HUDEP-2 (cell line): Measurements from ENCODE around the gene TCEA2.
A peak's percentile ranks its signal among the peaks of the same experiment; 100 is the strongest.

Source experiments
- DNase-seq, 76 experiments: peaks; one replicate each; lab custom pipeline; 2025; ENCODE audit not compliant: unreplicated experiment in 76 of 76; lab: John Stamatoyannopoulos, UW

The TCEA2 gene

DNA sequence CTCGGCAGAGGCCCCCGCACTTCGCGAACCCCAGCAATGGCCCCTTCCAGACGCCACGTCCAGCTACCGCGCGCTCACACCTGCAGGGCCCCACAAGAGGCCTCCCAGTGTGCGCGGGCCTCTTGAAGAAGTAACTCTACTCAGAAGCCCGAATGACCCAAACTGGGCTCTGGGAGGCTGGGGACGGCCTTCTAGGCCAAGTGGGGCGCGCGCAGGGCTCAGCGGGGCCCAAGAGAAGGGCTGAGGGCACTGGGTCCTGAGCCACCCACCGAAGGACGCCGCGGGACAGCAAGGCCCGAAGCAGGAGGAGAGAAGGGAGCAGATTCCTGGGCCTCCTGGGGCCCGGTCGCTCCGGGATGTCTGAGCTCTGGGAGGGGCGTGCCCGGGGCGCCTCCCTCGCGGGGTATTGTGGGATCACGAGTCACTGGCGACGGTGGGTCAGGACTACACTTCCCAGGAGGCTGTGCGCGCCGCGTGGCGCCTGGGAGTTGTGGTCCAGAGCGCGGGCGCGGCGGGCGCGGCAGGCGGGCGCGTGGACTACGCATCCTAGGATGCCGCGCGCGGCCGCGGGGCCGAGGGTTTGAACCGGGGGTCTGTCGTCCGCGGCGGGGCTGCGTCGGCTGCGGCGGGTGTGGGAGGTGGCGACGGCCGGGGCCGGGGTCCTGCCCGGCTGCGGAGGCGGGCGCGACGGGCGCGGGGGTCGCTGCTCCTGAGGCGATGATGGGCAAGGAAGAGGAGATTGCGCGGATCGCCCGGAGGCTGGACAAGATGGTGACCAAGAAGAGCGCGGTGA lies at the start of gene TCEA2:
Gene TCEA2 (plus strand): TSS at position 603 of the 793 bp plus-strand sequence. CDS start 115 bp downstream, at position 718.
- DNase-seq = peak in 73 of 76 experiments; percentile 30 to 95 (median 84)

DNA sequence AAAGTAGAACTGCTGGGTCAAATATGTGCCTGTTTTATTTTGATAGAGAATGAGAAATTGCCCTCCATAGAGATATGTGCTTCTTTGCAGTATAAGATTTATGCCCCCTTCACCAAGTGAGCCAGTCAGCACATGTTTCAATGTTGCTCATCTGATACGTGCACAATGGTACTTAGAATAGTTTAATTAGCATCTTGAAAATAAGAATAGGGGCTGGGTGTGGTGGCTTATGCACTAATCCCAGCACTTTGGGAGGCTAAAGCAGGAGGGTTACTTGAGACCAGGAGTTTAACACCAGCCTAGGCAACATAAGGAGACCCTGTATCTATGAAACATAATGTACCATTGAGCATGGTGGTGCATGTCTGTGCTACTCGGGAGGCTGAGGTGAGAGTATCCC lies 47.4 kb upstream of the TCEA2 start:
- no peak for DNase-seq

DNA sequence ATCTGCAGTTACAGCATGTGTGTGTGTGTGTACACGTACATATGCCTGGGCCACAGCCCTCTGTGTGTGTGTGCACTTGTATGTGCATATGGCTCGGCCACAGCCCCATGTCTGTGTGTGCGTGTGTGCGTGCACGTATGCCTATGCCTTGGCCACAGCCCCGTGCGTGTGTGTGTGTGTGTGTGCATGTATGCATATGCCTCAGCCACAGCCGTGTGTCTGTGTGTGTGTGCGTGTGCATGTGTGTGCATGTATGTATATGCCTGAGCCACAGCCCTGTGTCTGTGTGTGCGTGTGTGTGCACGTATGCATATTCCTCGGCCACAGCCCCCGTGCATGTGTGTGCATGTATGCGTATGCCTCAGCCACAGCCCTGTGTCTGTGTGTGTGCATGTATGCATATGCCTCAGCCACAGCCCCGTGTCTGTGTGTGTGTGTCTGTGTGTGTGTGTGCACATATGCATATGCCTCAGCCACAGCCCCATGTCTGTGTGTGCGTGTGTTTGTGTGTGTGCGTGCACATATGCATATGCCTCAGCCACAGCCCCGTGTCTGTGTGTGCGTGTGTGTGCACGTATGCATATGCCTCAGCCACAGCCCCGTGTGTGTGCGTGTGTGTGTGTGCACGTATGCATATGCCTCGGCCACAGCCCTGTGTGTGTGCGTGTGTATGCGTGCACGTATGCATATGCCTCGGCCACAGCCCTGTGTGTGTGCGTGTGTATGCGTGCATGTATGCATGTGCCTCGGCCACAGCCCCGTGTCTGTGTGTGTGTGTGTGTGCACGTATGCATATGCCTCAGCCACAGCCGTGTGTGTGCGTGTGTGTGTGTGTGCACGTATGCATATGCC lies 41.6 kb upstream of the TCEA2 start:
- no peak for DNase-seq

DNA sequence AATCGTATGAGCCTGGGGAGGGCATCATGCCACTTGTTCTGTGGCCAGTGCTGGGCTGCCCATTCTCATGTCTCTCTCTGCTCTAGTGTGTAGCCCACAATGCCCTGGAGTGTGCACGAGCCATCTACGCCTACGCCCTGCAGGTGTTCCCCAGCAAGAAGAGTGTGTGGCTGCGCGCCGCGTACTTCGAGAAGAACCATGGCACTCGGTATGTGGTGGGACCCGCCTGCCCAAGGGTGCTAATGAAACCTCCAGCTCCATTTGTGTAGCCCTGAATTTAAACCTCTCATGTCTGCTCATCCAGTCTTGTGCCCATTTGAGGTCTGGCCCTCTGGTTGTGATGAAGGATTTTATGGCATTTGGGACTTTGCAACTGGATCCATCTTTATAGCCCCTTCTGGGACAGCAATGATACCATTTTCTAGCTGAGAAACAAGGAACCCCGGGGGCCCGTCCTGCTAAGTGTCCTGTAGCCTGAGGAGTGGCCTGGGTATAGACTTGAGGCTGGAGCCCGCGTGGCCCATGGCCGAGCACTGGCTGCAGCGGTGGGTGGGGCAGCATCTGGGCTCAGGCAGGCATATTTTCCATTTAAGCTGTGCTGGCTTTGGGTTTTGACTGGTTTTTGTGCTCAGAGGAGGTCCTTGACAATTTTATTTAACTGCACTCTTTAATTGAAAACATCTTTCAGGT lies 40.2 kb upstream of the TCEA2 start:
- no peak for DNase-seq

DNA sequence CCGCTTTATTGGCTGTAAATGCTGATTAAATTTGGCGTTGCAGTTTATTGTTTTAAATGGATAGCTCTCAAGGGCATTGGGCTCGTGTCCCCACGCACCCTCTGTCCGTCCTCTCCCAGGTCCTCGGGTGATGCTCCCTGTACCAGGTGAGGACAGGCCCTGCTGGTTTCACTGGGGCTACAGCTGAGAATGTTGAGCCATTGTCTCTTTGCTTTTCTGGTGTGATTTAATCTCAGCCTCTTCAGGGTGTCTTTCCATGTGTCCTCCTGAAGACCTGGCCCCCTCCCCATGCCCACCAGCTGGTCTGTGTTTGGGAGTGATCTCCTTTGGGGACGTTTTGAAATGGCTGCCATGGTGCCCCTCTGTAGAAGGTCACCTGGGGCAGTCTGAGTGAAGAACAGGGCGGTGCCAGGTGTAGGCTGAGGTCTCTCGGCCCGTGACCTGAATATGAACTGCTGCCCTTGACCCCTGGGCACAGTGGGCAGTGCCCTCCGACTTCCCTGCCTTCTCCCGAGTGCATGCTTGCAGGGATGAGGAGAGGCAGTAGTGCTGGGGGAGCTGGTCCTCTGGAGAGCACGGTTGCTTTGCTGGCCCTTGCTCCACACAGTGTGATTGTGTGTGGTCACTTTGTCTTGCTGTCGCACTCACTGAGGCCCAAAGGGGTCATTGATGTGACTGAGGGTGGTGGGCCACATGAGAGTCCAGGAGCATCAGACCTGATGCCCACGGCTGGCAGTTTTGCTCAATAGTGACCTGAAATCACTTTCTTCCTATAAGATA lies 39.4 kb upstream of the TCEA2 start:
- DNase-seq = no peak

DNA sequence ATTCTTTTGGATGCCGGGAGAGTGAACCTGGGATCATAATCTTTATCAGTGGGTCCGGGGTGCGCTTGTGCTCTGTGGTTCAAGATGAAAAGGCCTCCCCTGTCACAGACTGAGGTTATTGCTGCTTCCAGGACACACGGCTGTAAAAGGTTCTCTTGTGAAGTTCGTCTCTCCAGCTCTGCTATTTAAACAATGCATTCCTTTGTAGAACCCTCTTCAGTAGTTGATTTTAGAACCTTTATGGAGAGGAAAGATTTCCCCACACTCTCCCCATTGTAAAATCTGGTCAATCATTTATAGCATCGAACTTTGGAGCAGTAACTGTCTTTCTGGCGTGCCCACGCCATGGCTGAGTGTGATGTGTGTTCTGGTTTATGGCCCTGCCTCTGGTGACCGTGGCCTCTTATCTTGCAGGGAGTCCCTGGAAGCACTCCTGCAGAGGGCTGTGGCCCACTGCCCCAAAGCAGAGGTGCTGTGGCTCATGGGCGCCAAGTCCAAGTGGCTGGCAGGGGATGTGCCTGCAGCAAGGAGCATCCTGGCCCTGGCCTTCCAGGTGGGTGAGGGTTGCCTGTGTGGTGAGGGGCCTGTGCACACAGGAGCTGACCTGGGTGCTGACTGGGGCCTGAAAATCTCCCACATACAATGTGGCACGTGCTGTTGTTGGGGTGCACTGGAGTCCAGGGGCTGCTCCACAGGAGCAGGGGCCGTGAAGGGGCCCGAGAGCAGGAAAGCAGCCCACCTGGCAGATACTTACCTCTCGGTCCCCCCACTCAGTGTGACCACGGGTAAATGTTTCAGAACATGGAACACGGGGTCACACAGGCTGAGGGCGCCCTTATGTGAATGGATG lies 38.6 kb upstream of the TCEA2 start:
- DNase-seq = no peak

DNA sequence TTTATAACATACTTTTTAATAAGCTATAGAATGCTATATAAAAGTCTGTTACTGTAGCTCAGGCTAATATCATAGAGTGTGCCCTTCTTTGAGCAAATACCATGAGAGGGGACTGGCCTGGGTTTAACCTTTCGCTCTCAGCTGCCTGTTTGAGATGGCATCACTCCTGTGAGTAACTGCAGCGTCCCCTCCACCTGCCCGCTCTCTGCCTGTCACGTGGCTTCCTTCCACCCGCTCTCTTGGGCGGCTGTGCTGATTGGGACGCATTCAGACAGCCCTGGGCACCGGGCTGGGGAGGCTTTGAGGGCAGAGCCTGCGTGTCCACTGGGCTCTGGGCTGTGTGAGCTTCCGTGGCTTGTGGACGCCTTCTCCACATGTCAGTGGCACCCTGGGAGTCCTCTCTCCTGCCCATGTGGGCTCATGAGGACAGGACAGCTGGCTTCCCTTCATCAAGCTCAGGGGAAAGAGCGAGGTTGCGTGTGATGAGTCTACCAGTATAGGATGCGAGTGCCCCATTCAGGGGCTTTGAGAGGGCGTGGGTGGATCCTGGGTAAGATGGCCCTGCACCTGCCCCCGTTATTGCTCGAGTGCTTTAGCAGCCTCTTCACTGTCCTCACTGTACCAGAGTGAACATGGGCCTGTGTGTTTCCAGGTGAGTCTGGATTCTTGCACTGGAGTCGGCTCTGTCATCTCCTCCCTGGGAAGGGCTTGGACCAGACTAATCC lies 37.7 kb upstream of the TCEA2 start:
- no peak for DNase-seq

DNA sequence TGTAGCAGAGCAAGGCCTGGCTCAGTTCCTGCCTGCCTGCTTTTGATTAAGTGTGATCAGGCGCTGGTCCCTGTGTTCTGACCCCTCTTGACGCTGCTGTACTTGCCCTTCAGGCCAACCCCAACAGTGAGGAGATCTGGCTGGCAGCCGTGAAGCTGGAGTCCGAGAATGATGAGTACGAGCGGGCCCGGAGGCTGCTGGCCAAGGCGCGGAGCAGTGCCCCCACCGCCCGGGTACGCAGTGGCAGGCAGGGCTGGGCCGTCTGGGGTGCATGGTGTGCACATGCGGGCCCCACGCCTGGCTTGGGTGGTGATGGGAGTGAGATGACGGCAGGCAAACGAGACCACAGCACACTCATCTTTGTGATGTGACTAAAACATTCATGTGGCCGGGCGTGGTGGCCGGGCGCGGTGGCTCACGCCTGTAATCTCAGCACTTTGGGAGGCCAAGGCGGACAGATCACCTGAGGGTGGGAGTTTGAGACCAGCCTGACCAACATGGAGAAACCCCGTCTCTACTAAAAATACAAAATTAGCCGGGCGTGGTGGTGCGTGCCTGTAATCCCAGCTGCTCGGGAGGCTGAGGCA lies 37.1 kb upstream of the TCEA2 start:
- no peak for DNase-seq

DNA sequence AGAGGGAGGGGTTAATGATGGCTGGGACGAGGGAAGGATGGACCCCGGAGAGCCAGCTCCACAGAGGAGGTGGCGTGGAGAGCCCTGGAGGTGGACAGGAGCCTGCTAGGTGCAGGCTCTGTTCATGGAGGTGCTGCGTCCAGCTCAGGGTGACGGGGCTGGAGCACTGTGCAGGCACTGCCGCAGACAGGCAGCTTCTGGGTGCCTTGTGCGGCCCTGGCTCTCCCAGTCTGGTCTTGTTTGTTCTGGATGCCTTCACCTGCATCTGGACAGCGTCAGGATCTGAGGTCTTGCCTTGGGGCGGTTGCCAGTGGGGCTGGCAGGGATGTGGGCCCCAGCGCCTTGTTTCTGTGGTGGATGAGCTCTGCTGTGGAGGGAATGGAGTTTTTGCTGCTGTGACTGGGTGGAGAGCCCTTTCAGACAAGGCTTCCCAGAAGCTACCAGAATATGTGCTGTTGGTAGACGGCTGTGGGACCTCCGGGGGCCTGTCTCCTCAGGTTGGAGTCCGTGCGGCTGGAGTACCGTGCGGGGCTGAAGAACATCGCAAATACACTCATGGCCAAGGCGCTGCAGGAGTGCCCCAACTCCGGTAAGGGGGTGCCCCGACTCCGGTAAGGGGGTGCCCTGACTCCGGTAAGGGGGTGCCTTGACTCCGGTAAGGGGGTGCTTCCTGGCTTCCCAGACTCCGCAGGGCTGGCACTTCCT lies 34.9 kb upstream of the TCEA2 start:
- no peak for DNase-seq

DNA sequence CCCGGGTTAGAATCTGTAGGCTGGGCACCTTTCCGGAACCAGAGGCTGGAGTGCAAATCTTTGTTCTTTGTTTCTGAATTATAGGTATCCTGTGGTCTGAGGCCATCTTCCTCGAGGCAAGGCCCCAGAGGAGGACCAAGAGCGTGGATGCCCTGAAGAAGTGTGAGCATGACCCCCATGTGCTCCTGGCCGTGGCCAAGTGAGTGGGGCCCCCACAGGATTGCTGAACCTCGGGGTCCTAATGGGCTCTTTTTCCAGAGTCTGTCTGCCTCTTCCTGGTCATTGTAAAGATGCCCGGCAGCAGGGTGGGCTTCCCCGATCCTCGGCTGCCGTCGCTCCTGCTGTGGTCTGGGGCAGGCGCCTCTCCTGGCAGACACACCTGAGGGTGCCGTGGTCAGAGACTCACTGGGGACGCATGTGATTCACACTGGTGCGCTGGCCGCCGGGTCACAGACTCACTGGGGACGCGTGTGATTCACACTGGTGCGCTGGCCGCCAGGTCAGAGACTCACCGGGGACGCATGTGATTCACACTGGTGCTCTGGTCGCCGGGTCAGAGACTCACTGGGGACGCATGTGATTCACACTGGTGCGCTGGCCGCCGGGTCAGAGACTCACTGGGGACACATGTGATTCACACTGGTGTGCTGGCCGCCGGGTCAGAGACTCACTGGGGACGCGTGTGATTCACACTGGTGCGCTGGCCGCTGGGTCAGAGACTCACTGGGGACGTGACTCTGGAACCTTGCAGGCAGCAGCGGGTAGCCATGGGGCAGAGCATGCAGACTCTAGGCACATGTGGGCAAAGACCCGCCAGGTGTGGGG lies 33.5 kb upstream of the TCEA2 start:
- no peak for DNase-seq

DNA sequence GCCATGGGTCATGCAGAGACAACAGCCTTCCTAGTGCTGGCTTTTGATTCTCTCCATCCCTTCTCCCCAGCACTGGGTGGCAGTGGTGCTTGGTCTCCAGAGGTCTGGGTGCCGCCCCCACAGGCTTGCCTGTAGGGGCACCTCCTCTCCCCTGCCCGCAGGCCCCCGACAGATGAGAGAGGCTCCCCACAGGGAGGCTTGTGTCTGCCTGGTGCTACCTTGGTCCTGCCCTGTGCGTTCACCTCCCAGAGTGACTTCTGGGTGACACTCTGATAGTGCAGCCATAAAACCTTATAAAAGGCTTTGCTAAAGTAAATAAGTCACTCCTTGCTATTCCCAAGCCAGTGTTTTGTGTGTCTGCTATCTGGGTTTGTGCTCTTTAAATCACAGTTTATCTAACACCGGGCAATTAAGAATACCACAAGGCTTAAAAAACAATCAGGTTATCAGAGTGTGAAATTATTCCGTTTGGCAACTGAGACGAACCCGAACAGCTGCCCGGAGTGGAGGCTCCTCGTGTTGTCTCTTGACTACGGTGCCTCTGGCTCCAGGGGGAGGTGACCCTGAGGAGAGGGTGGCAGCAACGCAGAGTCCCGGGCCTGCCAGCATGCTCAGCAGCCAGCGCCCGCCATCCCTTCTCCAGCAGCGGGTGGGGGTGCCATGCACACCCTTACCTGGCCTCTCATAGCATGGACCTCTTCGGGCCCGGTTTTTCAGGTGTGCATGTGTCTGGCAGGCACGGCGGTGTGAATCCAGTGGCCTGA lies 32.4 kb upstream of the TCEA2 start:
- no peak for DNase-seq

DNA sequence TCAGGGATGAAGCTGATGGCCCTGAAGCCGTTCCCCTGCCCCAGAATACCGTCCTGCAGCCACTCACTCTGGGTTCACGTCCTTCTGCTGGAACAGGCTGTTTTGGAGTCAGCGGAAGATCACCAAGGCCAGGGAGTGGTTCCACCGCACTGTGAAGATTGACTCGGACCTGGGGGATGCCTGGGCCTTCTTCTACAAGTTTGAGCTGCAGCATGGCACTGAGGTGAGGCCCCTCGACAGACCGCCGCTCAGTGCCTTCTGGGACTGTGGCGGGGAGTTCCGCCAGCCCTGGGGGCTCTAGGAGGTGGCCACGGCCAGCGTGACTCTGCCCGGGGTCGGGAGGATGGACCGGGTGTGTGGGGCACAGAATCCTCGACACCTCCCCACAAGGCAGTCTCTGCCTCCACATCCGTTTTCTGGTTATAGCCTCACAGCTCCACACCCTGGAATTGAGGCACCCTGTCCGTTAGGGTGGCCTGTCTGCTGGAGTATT lies 31.1 kb upstream of the TCEA2 start:
- no peak for DNase-seq

DNA sequence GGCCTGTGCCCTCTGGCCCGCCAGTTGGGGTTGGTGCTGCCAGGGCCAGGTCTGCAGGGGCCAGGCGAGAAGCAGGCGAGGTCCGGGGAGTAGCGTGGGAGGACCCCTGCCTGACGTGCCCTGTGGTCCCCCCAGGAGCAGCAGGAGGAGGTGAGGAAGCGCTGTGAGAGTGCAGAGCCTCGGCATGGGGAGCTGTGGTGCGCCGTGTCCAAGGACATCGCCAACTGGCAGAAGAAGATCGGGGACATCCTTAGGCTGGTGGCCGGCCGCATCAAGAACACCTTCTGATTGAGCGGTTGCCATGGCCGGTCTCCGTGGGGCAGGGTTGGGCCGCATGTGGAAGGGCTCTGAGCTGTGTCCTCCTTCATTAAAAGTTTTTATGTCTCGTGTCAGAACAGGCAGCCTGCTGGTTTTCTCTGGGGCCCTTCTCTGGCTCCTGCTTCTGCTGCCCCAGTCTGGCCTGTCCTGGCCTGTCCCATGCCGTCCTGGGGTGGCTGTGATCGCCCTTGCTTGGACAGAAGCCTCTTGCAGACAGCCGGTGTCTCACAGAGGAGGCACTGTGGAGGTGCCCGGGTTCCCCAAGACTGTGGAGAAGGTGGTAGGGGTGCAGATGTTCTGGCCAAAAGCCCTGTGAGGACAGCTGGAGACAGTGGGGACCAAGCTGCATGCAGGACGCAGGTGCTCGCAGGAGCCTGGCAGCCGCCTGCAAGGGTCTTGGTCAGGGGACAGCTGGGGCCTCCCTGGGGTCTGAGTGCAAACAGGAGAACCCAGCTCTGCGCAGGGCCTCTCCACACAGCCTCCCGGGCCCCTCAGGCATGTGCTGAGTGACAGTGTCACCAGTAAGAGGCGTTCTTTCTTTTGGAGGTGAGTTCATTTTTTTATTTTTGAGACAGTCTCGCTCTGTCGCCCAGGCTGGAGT lies 30.0 kb upstream of the TCEA2 start:
- no peak for DNase-seq

DNA sequence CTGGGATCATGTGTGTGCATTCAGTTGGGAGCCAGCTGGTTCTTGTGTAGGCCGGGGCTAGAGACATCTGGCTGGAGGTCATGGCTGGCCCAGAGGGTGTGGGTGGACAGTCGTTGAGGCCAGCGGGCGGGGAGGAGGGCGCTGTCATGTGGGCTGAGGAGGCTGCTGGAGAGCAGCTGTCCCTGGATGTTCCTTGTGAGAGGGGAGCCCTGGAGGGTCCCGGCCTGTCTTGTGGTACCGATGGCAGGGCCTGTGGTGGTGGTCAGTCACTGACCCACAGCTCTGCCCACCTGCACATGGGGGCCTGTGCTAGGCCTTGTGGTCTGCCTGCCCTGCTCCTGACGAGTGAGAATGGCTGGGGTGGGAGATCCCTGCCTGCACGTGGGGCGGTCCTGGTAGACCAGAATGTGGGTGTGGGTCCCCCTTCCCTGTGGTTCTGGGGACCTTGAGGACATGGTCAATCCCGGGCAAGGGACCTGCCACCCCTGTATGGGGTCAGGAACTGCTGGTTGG lies 29.0 kb upstream of the TCEA2 start:
- no peak for DNase-seq
